HEK293 (cell line): Measurements from ENCODE around the gene MS4A6A.

Source experiments
- ZBTB21 ChIP-seq: fragments of 450-650 bp; formaldehyde crosslinking; IDR thresholded peaks from 2 replicates; pipeline ENCODE4 v1.5.1; 2017; ENCODE audit warnings: missing biosample characterization, missing genetic modification characterization
- ZNF23 ChIP-seq: fragments of 450-650 bp; formaldehyde crosslinking; IDR thresholded peaks from 2 replicates; pipeline ENCODE4 v1.5.1; 2016; ENCODE audit warnings: missing biosample characterization, missing genetic modification characterization, borderline replicate concordance
- ZNF302 ChIP-seq: fragments of 450-650 bp; formaldehyde crosslinking; IDR thresholded peaks from 2 replicates; pipeline ENCODE4 v1.5.1; 2016; ENCODE audit warnings: missing biosample characterization, missing genetic modification characterization, low read depth
- ZNF335 ChIP-seq: fragments of 450-650 bp; formaldehyde crosslinking; conservative IDR thresholded peaks from 2 replicates; pipeline ENCODE4 v1.5.1; 2016; ENCODE audit warnings: missing biosample characterization, missing genetic modification characterization
- ZNF341 ChIP-seq: fragments of 450-650 bp; formaldehyde crosslinking; IDR thresholded peaks from 2 replicates; pipeline ENCODE4; 2016; ENCODE audit warnings: low read depth, missing biosample characterization, missing genetic modification characterization
- ZNF514 ChIP-seq: fragments of 450-650 bp; formaldehyde crosslinking; IDR thresholded peaks from 2 replicates; pipeline ENCODE4 v1.5.1; 2016; ENCODE audit warnings: missing biosample characterization, missing genetic modification characterization
- ZNF658 ChIP-seq: fragments of 450-650 bp; formaldehyde crosslinking; IDR thresholded peaks from 2 replicates; pipeline ENCODE4; 2016; ENCODE audit warnings: missing biosample characterization, missing genetic modification characterization
- ZNF747 ChIP-seq: fragments of 450-650 bp; formaldehyde crosslinking; IDR thresholded peaks from 2 replicates; pipeline ENCODE4 v1.5.1; 2016; ENCODE audit warnings: missing biosample characterization, missing genetic modification characterization
- ZNF792 ChIP-seq: fragments of 450-650 bp; formaldehyde crosslinking; IDR thresholded peaks from 2 replicates; pipeline ENCODE4 v1.5.1; 2016; ENCODE audit warnings: missing biosample characterization, missing genetic modification characterization
- TF ChIP-seq, protein P1 (sequence below): sonication (generic); formaldehyde crosslinking; IDR thresholded peaks from 2 replicates; pipeline ENCODE4 v1.8.1; 2022; ENCODE audit warnings: mild to moderate bottlenecking, moderate library complexity, missing genetic modification reagents
- TF ChIP-seq, protein P2 (sequence below): fragments of 450-650 bp; formaldehyde crosslinking; IDR thresholded peaks from 2 replicates; pipeline ENCODE4 v1.5.1; 2016; ENCODE audit warnings: missing biosample characterization, missing genetic modification characterization

DNA sequence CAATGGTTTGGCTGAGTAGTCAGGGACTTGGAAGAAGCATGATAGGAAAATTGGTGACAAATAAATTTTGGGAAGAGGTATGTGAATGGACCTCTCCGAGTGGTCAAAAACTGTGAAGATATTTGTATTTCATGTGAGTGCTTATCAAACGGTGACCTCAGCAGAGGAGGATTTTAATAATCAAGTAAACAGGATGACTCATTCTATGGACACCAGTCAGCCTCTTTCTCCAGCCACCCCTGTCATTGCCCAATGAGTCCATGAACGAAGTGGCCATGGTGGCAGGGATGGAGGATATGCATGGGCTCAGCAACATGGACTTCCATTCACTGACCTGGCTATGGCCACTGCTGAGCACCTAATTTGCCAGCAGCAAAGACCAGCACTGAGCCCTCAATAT lies 38.8 kb upstream of the MS4A6A start:
- no peak for TF ChIP-seq ZNF792 (tag by site-specific recombination)
- TF ChIP-seq, protein P1, sequence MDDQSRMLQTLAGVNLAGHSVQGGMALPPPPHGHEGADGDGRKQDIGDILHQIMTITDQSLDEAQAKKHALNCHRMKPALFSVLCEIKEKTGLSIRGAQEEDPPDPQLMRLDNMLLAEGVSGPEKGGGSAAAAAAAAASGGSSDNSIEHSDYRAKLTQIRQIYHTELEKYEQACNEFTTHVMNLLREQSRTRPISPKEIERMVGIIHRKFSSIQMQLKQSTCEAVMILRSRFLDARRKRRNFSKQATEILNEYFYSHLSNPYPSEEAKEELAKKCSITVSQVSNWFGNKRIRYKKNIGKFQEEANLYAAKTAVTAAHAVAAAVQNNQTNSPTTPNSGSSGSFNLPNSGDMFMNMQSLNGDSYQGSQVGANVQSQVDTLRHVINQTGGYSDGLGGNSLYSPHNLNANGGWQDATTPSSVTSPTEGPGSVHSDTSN (CRISPR knock-in tag) = no peak
- TF ChIP-seq ZNF341 = no peak
- TF ChIP-seq, protein P2, sequence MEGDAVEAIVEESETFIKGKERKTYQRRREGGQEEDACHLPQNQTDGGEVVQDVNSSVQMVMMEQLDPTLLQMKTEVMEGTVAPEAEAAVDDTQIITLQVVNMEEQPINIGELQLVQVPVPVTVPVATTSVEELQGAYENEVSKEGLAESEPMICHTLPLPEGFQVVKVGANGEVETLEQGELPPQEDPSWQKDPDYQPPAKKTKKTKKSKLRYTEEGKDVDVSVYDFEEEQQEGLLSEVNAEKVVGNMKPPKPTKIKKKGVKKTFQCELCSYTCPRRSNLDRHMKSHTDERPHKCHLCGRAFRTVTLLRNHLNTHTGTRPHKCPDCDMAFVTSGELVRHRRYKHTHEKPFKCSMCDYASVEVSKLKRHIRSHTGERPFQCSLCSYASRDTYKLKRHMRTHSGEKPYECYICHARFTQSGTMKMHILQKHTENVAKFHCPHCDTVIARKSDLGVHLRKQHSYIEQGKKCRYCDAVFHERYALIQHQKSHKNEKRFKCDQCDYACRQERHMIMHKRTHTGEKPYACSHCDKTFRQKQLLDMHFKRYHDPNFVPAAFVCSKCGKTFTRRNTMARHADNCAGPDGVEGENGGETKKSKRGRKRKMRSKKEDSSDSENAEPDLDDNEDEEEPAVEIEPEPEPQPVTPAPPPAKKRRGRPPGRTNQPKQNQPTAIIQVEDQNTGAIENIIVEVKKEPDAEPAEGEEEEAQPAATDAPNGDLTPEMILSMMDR (tag by site-specific recombination) = no peak
- no peak for TF ChIP-seq ZNF302
- TF ChIP-seq ZNF335 = no peak
- no peak for TF ChIP-seq ZNF658 (tag by site-specific recombination)
- no peak for TF ChIP-seq ZNF23 (tag by site-specific recombination)
- TF ChIP-seq ZNF514 (tag by site-specific recombination) = no peak
- no peak for TF ChIP-seq ZBTB21 (tag by site-specific recombination)
- TF ChIP-seq ZNF747 (tag by site-specific recombination) = no peak
